Thymus (tissue), 11 donors: ENCODE data around the gene KRTAP6-1. TPM values are rescaled to one million over a fixed set of nuclear protein-coding genes. Genes with fewer than 3 reads are reported as not detected.

Experiments
- DNase-seq, 9 donors: peaks; one replicate each; pipeline ENCODE4 v3.0.0-alpha.2; 2013; ENCODE audit warnings: low spot score in 9 of 9, low read depth in 6 of 9, missing footprints in 1 of 9
- H3K27ac ChIP-seq, 2 donors: one replicate each; pipeline ENCODE4 v1.5.1; 2013; ENCODE audit warnings: control low read depth in 1 of 2, low read depth in 1 of 2, low read length in 1 of 2, mild to moderate bottlenecking in 1 of 2, moderate library complexity in 1 of 2
- H3K27me3 ChIP-seq, 2 donors: one replicate each; pipeline ENCODE4 v1.5.1; 2013; ENCODE audit warnings: low read length in 1 of 2; ENCODE audit not compliant: control insufficient read depth in 2 of 2, insufficient read depth in 1 of 2
- H3K36me3 ChIP-seq, 2 donors: one replicate each; pipeline ENCODE4 v1.5.1; 2013; ENCODE audit warnings: low read length in 1 of 2, mild to moderate bottlenecking in 1 of 2, moderate library complexity in 1 of 2; ENCODE audit not compliant: control insufficient read depth in 2 of 2, insufficient read depth in 2 of 2
- H3K4me1 ChIP-seq, 2 donors: one replicate each; pipeline ENCODE4 v1.5.1; 2013; ENCODE audit warnings: low read length in 2 of 2; ENCODE audit not compliant: control insufficient read depth in 2 of 2, insufficient read depth in 2 of 2
- H3K4me3 ChIP-seq, 2 donors: one replicate each; pipeline ENCODE4 v1.5.1; 2013; ENCODE audit warnings: low read length in 2 of 2, control low read depth in 1 of 2, mild to moderate bottlenecking in 1 of 2
- H3K9me3 ChIP-seq, 2 donors: one replicate each; pipeline ENCODE4 v1.5.1; 2013; ENCODE audit warnings: low read length in 1 of 2, mild to moderate bottlenecking in 1 of 2; ENCODE audit not compliant: control insufficient read depth in 2 of 2, insufficient read depth in 1 of 2
- WGBS: extraction: QIAGEN DNeasy Blood & Tissue Kit; methylation state at CpG from one replicate; pipeline ENCODE4 v1.1.7; 2013; 5-methylcytosine and 5-hydroxymethylcytosine counted together
- polyA plus RNA-seq: library from polyadenylated mRNA; stranded (reverse); fragments of 200-250 nt; gene quantifications from one replicate; pipeline ENCODE4 v1.2.3, GENCODE V29; 2013
- total RNA-seq: library from RNA; stranded (reverse); fragments of 120-200 nt; gene quantifications from one replicate; pipeline ENCODE4 v1.2.4, GENCODE V29; 2013
- donor health status: healthy.

Gene KRTAP6-1
- total and polyA plus RNA-seq, 2 donors = not detected

DNA sequence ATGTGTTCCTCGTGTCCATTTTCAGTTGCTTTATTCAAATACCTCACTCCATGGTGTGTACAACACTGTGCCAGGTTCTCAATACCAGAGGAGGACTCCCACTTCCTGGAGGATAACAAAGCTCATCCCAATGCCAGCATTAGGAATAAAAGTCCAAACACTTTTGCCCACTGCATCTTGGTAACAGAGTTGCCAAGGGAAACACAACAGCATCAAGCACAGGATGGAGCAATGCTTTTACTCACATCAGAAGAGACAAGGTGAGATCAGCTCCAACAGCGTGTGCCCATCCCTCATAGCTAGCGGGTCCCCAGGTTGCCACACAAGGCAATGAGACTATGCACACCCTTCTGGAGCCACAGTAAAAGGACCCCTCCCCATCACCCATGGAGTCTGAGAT is 9.6 kb upstream of the KRTAP6-1 start:
- no peak overlapping the region for H3K4me3 ChIP-seq
- no peaks in the 10 kb centered on the region for H3K36me3 ChIP-seq
- WGBS = 97% methylated on average over 3 of the region's 3 CpGs
- H3K4me1 ChIP-seq = no peaks in the 10 kb centered on the region
- H3K27me3 ChIP-seq = no peaks in the 10 kb centered on the region
- no peak for DNase-seq
- no peak overlapping the region for H3K27ac ChIP-seq
- peaks cover 0 to 7% of the 10 kb centered on the region in 2 donors for H3K9me3 ChIP-seq

DNA sequence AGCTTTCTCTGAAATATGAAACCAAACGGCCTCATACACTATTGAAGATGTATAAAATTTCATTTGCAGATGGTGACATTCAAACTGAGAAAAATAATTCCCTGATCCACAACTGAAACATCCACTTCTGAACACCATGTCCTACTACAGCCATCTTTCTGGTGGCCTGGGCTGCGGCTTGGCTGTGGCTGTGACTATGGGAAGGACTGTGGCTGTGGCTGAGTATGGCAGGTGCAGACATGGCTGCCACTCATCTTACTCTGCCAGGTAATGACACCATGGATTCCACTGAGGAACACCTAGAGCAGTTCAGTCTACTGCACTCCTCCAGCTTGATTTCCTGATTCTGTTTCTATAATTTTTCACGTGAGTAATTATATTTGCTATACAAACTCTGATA is 6.8 kb upstream of the KRTAP6-1 start, which contains the start of gene KRTAP20-4:
Gene KRTAP20-4, plus strand, starts transcription at position 106 of the 400 bp plus-strand sequence.
- Histone ChIP-seq H3K9me3 (peaks cover 0 to 7% of the 10 kb centered on the region in 2 donors), H3K27me3 (no peaks in the 10 kb centered on the region), H3K27ac (no peak within 1 kb of the TSS), H3K36me3 (no peaks in the 10 kb centered on the region), H3K4me3 (no peak within 1 kb of the TSS), H3K4me1 (no peaks in the 10 kb centered on the region)
- 95% methylated on average over 3 of the region's 3 CpGs for WGBS
- DNase-seq = no peak

DNA sequence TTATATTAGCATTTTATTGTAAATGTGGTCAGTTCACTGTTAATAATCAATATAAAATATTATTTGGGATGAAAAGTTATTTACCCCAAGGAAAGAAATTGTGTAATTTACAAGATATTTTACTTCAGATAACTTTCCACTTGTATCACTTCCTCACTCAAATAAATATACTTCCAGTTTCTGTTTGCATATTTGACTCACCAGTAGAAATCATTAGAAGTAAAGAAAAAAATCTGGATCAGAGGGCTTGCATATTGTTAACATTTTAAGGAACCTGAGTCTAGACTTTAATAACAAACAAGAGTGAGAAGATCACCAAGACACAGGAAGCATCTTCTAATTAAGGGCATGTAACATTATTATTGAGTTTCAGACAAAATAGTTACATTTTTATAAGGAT is 6.3 kb upstream of the KRTAP6-1 start:
- Histone ChIP-seq H3K4me1 (no peaks in the 10 kb centered on the region), H3K36me3 (no peaks in the 10 kb centered on the region), H3K27ac (no peak overlapping the region), H3K9me3 (peaks cover 0 to 3% of the 10 kb centered on the region in 2 donors), H3K27me3 (no peaks in the 10 kb centered on the region), H3K4me3 (no peak overlapping the region)
- no peak for DNase-seq

GRCh38 chr21:30616125-30616524 is 2.4 kb upstream of the KRTAP6-1 start, which contains the start of gene KRTAP20-1:
Gene KRTAP20-1 (plus strand): TSS chr21:30616425. CDS start chr21:30616455, 30 bp downstream.
- H3K27ac ChIP-seq = no peak within 1 kb of the TSS
- no peaks in the 10 kb centered on the region for H3K4me1 ChIP-seq
- no peaks in the 10 kb centered on the region for H3K27me3 ChIP-seq
- 98% methylated on average over 2 of the region's 2 CpGs for WGBS
- peaks cover 0 to 3% of the 10 kb centered on the region in 2 donors for H3K9me3 ChIP-seq
- H3K4me3 ChIP-seq = no peak within 1 kb of the TSS
- no peaks in the 10 kb centered on the region for H3K36me3 ChIP-seq
- no peak for DNase-seq

DNA sequence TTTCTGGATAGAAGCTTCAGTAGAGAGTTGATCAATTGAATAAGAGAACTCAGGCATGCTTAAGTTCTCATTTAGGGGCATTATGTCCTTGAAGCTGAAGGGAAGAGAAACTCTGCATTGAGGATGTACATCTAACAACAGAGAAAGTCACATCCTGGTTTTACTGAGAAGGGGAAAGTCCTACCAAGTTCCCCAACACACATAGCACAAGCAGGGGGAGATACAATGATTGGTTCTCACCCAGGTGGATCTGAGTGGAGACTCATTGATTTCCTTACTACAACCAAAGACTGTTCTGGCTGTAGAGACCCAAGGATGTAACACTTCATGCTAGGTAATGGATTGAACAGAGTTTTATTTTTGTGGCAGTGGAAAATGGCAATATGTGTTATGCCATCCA is 1.5 kb upstream of the KRTAP6-1 start:
- no peak for DNase-seq
- H3K9me3 ChIP-seq = peaks cover 0 to 3% of the 10 kb centered on the region in 2 donors
- no peaks in the 10 kb centered on the region for H3K36me3 ChIP-seq

GRCh38 chr21:30612132-30612531 is 1.6 kb downstream of the KRTAP6-1 start:
- Histone ChIP-seq H3K36me3 (no peaks in the 10 kb centered on the region), H3K27me3 (no peaks in the 10 kb centered on the region), H3K4me3 (no peak overlapping the region), H3K9me3 (peaks cover 0 to 3% of the 10 kb centered on the region in 2 donors), H3K27ac (no peak overlapping the region), H3K4me1 (no peaks in the 10 kb centered on the region)
- no peak for DNase-seq
- WGBS = 92% methylated on average over 2 of the region's 2 CpGs

More for the DNA sequence above, 1.5 kb upstream of the KRTAP6-1 start:
- H3K27me3 ChIP-seq = no peaks in the 10 kb centered on the region
- H3K4me3 ChIP-seq = no peak overlapping the region
- no peak overlapping the region for H3K27ac ChIP-seq
- H3K4me1 ChIP-seq = no peaks in the 10 kb centered on the region

- Histone ChIP-seq H3K27me3 (no peaks in the 10 kb centered on the region), H3K36me3 (no peaks in the 10 kb centered on the region), H3K27ac (no peak overlapping the region), H3K4me1 (no peaks in the 10 kb centered on the region), H3K4me3 (no peak overlapping the region), H3K9me3 (no peaks in the 10 kb centered on the region)
- 95% methylated on average over 2 of the region's 2 CpGs for WGBS
- no peak for DNase-seq
These were observed 7.8 kb downstream of the KRTAP6-1 start for GRCh38 chr21:30605968-30606367.

DNA sequence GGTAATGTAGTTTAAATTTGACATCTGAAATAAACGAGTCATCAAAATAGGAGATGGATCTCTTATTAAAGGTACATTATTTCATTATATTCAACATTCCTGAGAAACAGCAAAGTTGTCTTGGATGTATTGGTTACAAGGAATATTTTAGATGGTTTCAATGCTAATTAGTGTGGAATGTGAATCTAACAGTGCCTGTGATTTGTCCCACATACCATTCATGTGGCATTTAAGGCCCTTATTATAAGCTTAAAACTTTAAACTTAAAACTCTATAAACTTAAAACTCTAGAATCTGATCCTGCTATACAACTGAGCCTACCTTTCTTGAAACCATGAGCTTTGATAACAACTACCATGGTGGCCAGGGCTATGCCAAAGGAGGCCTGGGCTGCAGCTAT is 12.9 kb downstream of the KRTAP6-1 start, which contains the start of gene KRTAP22-1:
Gene KRTAP22-1, plus strand, starts transcription at position 301 of the 400 bp plus-strand sequence.
- no peaks in the 10 kb centered on the region for H3K27me3 ChIP-seq
- DNase-seq = no peak
- H3K9me3 ChIP-seq = no peaks in the 10 kb centered on the region
- no peaks in the 10 kb centered on the region for H3K4me1 ChIP-seq
- WGBS = 94% methylated on average over 1 of the region's 1 CpG
- no peak within 1 kb of the TSS for H3K4me3 ChIP-seq
- H3K27ac ChIP-seq = no peak within 1 kb of the TSS
- H3K36me3 ChIP-seq = no peaks in the 10 kb centered on the region

DNA sequence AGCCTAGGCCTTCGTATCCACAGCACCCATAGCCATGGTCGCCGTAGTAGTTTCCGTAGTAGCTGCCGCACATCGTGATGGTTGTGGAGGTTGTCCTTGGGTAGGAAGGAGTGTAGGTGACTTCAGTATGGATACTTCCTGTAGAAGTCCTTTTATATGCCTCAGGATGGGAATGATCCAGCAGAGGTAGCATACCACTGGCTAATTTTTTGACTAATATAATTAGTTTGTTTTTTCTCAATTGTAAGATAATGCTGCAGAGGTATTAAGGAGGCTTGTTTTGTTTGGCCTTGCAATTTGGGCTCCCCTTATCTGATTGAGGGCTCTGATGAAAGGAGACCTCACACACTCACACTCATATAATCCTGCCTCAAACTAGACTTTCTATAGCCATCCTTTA is 14.9 kb downstream of the KRTAP6-1 start, which contains the start of gene KRTAP6-2:
Gene KRTAP6-2, minus strand, starts transcription at position 101 of the 400 bp plus-strand sequence. Its CDS starts 28 bp downstream, at position 73.
- no peak for DNase-seq
- H3K36me3 ChIP-seq = no peaks in the 10 kb centered on the region
- H3K9me3 ChIP-seq = no peaks in the 10 kb centered on the region
- H3K4me3 ChIP-seq = no peak within 1 kb of the TSS
- H3K27me3 ChIP-seq = no peaks in the 10 kb centered on the region
- WGBS = 95% methylated on average over 6 of the region's 6 CpGs
- H3K27ac ChIP-seq = no peak within 1 kb of the TSS
- no peaks in the 10 kb centered on the region for H3K4me1 ChIP-seq
